ENCODE data around the gene PCSK5.

DNA sequence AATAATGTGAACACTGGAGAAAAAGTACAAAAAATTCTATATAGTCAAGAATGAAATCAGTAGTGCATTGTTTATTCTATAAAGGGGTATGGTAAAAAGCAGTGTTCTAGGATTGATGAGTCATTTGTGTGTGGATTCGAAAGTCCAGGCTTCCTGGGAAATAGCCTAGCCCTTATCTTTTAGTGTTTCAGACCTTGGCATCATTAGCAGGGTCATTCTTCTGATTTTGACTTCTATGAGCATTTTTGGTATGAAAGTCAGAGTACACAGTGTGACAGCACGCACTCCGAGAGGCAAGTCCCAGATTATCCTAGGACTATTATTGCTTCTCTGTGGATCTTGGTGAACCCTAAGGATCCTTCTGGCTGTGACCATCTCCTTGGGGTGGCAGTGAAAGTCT, 16.9 kb downstream of the PCSK5 start:
- TF ChIP-seq, protein P1, sequence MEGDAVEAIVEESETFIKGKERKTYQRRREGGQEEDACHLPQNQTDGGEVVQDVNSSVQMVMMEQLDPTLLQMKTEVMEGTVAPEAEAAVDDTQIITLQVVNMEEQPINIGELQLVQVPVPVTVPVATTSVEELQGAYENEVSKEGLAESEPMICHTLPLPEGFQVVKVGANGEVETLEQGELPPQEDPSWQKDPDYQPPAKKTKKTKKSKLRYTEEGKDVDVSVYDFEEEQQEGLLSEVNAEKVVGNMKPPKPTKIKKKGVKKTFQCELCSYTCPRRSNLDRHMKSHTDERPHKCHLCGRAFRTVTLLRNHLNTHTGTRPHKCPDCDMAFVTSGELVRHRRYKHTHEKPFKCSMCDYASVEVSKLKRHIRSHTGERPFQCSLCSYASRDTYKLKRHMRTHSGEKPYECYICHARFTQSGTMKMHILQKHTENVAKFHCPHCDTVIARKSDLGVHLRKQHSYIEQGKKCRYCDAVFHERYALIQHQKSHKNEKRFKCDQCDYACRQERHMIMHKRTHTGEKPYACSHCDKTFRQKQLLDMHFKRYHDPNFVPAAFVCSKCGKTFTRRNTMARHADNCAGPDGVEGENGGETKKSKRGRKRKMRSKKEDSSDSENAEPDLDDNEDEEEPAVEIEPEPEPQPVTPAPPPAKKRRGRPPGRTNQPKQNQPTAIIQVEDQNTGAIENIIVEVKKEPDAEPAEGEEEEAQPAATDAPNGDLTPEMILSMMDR (IDR thresholded peaks at IDR 0.05; ENCODE audit: borderline replicate concordance, extremely low read depth, low read length, poor library complexity, severe bottlenecking) = no peak
- TF ChIP-seq EZH2 (IDR thresholded peaks at IDR 0.05; ENCODE audit: borderline replicate concordance, low read depth, low read length, severe bottlenecking) = no peak

All from DND-41 (cell line).